ENCODE measurements around the gene APBA2.

GRCh38 chr15:28868744-28869345 is 16.9 kb upstream of the APBA2 start:
- TF ChIP-seq CTCF (IDR thresholded peaks at IDR 0.05) (no peak), POLR2A (IDR thresholded peaks at IDR 0.05) (no peak)

Measured in heart left ventricle (tissue), 13 donors.